NOMO-1 treated with DMSO at 0.1 percent for 48 hours (cell line): Measurements from ENCODE around the gene SUSD2.
"Not testable (repeated sequence)": the region's sequence is repeated elsewhere in the genome, so short reads cannot be mapped to it uniquely, and the experiment has no call there.

Source experiments
- DNase-seq: peaks from one replicate; lab custom pipeline; 2025; ENCODE audit not compliant: unreplicated experiment; lab: John Stamatoyannopoulos, UW

SUSD2 gene

DNA sequence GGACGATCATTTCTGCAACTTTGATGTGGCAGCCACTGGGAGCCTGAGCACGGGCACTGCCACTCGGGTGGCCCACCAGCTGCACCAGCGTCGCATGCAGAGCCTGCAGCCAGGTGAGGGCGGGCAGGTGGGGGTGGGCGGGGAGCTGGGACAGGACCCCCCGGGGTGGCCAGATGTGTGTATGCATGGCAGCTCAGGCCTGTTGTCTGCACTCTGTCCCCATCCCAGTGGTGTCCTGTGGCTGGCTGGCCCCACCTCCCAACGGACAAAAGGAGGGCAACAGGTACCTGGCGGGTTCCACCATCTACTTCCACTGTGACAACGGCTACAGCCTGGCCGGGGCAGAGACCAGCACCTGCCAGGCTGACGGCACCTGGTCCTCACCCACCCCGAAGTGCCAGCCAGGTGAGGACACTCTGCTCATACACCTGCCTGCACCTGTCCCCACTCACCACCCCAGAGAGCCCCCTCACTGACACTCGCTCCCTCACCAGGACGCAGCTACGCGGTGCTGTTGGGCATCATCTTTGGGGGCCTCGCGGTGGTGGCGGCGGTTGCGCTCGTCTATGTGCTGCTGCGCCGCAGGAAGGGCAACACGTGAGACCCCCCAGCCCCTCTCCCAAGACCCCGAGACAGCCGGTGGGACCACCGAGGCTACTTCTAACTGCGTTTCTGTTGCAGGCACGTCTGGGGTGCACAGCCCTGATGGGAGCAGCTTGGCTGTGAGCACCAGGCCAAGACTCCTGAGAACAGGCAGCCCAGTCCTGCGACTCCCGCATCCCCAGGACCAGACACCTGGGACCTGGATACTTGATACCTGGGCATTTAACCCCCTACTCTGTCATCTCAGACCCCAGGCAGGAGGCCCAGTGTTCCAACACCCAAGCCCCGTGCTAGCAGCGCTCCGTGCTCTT is 6.7 kb downstream of the SUSD2 start:
- DNase-seq: no peak

DNA sequence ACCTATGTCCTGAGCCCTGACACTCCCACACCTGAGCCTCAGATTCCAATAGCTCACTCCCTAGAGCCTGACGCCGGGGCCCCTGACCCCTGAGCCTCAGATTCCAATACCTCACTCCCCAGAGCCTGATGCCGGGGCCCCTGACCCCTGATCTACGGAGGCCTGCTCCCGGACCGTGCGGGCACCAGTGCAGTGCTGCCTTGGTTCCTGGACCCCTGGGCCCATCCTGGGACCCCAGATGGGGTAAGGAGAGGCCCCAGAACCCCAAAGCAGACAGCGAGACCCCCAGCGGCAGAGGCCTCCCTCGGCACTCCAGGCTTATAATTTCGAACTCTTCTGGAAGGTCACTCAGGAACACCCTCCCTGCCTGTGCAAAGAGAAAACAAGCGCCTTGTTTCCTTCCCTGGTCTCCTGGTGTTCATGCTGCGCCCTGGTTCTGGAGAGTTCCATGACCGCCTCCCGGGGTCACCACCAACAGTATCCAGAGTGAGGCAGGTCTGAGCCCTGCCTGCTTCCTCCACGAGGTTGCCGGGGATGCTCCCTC is 7.5 kb downstream of the SUSD2 start:
- DNase-seq: no peak

DNA sequence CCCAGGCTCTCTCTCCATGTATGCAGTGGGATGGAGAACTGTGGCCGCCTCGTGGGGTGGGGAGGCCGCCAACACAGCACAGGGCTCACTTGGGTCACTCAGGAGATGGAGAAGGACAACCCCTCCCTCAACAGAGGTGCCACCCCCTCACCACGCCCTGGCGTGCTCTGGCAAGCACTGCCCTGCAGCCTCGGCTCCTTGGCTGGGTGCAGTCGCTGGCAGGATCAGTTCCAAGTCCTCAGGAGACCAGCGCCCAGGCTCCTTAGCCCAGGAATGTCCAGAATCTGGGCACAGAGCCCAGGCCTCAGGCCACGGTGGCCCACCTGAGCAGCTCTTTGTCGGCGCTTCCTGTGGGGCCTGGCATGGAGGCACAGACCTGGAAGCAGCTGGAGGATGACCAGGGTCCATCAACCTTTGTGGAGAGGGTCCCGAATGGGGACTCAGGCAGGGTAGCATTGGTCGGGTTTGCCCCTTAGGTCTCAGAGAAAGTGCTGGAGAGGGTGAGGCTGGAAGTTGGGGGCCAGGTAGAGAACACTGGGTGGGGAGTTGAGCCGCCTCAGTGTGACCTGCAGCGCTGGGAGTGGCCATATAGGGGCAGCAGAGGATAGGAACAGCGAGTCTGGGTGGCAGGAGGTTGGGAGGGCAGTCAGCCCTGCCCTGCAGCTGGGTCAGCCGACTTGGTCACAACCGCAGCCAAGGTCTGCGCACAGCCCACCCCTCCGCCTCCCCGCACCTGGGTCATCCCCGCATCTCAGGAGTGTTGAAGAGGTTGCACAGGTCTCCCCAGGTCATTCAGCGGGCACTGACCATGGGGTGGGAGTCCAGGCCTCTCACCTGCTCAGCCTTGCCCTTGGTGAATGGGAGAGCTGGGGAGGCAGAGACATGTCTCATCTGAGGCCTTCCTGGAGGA is 8.2 kb downstream of the SUSD2 start:
- peak; percentile 59 for DNase-seq

DNA sequence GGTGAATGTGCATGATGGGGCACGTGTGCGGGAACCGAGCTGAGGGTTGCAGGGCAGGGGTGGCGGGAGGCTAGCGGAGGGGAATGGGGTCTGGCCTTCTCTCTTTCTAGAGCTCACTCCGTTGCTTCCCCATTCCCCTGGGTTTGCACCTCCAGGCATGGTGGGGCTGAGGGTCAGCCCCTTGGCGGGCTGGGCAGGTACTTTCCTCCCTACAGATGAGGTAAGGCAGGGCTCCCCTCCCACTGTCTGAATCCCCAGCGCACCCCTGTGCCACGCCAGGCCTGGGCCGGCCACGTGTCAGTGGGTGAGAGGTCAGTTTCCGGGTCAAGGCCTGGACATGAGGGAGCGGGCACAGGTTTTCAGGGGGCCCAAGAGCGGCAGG is 8.9 kb downstream of the SUSD2 start:
- no peak for DNase-seq

DNA sequence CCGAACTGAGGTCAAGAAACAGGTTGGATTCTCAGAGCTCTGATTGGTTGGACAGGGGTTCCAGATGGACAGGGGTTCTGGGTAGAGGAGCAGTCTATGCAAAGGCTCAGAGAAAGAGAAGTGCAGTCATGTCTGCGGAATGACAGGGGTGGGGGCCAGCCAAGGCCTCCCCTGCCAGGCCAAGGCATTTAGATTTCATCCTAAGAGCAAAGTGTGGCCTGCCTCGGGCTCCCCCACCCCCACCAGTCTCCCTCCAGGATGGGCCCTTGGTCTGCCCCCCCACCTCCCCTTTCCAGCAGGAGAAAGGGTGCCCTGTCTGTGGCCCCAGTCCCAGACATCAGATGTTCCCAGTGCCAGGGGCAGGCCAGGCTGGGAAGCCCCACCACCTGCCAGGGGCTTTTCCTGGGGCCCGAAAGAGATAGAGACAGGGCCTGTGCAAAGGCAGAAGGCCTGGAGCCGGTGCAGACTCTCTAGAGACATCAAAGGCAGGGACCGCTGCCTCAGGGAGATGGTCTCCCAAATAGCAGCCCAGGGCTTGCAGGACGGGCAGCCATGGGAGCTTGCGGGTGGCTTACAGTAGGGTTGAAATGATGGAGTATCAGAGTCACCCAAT is 9.4 kb downstream of the SUSD2 start:
- DNase-seq: no peak

DNA sequence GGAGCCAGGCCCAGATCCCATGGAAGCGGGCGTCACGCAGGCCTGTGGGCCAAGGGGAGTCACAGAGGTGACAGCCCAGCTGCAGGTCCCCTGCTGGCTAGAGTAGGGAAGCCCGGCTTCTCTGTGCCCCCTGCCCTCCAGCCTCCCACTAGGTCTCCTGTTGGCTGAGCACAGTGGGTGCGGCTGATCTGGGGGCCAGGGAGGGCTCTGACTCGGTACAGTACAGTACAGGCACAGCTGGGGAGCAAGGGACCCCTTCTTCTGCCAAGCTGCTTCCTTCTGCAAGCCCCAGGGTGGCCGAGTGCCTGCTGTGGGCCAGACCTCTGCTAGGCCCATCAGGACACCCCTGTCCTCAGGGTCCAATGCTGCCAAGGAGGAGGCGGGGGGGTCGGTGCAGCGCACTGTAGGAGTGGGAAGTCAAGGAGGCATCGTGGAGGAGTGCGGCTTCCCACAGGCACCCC is 10.1 kb downstream of the SUSD2 start:
- DNase-seq: no peak

DNA sequence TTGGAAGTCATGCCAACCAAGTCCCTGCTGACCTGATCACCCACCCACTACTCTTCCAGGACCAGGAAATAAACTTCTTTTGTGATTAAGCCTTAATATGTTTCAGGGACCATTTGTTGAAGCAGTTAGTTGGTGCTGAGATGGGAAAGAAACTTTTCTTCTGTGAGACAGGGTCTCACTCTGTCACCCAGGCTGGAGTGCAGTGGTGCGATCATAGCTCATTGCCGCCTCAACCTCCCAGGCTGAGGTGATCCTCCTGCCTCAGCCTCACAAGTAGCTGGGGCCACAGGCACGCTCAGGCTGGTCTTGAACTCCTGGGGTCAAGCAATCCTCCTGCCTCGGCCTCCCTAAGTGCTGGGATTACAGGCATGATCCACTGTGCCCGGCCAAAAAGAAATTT is 10.6 kb downstream of the SUSD2 start:
- DNase-seq: no peak

DNA sequence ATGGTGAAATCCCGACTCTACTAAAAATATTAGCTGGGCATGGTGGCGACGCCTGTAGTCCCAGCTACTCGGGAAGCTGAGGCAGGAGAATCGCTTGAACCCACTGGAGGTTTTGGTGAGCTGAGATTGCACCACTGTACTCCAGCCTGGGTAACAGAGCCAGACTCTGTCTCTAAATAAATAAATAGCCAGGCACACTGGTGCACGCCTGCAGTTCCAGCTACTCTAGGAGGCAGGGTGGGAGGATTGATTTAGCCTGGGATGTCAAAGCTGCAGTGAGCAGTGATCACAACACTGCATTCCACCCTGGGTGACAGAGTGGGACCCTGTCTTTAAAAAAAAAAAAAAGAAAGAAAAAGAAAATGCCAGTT is 17.4 kb downstream of the SUSD2 start:
- no peak for DNase-seq

DNA sequence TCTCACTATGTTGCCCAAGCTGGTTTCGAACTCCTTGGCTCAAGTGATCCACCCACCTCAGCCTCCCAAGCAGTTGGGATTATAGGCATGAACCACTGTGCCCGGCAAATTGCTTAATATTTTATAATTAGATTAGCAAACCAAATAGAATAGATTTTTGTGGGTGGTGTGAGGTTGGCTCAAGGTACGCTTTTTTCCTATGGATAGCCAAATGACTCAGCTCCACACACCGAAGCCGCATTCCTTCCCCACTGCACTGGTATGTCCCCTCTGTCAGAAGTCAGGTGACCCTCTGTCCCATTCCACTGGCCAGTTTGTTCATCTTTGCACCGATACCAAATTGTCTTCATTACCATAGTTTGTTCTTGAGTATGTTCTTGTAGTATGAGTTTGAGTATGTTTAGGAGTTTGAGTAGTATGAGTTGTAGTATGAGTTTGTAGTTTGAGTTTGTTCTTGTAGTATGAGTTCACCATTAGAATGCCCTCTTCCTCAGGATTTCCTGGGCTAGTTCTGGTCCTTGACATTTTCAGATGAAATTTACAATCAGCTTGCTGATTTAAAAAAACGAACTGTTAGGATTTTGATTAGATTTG is 19.4 kb downstream of the SUSD2 start:
- DNase-seq: no peak

DNA sequence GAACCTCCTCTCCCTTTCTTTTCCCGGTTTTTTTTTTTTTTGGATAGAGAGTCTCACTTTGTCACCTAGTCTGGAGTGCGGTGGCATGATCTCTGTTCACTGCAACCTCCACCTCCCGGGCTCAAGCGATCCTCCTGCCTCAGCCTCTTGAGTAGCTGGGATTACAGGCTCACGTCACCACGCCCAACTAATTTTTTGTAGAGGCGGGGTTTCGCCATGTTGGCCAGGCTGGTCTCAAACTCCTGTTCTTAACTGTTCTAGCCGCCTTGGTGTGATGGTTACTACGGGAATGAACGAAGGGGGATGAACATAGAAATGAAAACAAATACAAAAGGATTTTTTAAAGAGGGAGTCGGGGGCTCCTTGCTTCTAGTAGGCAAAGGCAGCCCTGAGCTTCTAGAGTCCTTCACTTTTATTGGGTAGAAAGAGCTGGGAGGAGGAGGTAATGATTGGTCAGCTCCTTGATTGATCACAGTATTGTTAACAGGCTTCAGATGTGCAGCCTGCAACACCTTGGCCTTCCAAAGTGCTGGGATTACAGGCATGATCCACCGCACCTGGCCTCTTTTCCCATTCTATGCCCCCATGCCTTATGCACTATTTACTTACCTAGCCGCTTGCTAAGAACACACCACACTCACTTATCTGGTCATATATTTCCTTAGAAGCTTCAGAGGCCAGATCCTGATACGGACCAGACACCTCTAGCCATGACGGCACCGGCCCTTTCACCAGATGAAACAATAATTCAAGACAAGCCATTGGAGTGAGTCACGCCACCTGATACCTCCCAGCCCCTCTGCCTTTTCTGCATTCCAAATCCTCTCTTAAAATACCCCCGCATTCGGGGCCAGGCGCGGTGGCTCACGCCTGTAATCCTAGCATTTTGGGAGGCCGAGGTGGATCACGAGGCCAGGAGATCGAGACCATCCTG is 20.7 kb downstream of the SUSD2 start:
- DNase-seq: no peak

DNA sequence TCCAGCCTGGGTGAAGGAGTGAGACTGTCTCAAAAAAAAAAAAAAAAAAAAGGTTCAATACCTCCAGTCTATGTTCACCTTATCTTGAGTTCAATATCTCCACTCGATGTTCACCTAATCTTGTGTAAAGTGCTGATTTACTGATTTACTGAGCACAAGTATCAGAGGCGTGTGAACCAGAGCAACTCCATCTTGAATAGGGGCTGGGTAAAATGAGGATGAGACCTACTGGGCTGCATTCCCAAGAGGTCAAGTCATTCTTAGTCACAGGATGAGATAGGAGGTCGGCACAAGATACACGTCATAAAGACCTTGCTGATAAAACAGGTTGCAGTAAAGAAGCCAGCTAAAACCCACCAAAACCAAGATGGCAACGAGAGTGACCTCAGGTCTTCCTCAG is 22.6 kb downstream of the SUSD2 start:
- not testable (repeated sequence) for DNase-seq

DNA sequence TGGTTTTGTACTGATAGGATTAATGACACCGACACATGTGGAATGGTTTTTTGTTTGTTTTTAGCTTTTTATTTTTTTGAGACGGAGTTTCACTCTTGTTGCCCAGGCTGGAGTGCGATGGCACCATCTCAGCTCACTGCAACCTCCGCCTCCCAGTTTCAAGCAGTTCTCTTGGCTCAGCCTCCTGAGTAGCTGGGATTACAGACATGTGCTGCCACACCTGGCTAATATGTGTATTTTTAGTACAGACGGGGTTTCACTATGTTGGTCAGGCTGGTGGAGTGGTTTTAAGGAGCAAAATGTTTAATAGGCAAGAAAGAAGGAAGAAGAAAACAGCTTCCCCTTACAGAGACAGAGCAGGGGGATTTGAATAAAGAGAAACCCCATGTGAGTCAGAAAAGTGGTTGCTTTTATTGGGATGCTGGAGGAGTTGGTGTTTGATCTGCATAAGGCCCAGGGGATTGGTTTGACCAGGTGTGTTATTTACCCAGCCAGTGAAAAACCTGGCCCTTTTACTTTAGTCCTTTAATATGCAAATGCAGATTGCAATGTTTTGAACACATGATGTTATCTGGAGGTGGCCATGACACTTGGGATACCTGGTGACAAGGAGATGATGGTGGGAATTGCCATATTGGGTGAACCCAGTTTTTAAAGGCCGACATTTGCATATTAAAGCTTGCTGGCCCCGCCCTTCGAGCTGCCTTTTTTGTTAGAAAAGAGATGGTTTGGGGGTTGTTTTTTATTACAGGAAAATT is 24.3 kb downstream of the SUSD2 start:
- peak; percentile 11 for DNase-seq

DNA sequence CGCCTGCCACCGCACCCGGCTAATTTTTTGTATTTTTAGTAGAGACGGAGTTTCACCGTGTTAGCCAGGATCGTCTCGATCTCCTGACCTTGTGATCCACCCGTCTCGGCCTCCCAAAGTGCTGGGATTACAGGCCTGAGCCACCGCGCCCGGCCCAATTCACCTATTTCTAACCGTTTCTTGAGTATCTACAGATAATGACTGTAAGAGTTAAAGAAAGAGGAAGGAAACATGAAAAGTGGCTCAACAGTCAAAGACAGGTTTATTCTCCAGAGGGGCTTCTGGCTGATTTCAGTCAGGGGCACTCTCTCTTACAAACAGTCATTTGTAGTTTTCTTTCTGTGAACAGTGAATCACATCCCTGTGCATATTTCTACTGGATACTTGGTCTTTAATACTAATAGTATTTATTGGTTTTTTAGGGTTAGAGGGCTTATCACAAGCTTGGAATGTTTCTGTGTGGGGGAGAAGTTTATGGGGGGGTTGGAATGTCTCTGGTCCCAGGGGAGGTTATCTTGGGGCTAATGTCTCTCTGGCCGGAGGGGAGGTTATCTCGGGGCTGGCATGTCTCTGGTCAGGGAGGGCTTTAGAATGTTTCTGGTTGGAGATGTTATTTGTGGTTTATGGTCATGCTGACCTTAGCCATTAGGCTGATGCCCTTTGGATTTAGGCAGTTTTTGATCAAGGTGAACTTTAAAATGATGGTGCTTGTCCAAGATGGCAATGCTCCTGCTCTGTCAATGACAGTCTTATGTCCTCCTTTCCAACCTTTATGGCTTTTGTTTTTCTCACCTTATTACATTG is 25.4 kb downstream of the SUSD2 start:
- DNase-seq: peak; percentile 73

DNA sequence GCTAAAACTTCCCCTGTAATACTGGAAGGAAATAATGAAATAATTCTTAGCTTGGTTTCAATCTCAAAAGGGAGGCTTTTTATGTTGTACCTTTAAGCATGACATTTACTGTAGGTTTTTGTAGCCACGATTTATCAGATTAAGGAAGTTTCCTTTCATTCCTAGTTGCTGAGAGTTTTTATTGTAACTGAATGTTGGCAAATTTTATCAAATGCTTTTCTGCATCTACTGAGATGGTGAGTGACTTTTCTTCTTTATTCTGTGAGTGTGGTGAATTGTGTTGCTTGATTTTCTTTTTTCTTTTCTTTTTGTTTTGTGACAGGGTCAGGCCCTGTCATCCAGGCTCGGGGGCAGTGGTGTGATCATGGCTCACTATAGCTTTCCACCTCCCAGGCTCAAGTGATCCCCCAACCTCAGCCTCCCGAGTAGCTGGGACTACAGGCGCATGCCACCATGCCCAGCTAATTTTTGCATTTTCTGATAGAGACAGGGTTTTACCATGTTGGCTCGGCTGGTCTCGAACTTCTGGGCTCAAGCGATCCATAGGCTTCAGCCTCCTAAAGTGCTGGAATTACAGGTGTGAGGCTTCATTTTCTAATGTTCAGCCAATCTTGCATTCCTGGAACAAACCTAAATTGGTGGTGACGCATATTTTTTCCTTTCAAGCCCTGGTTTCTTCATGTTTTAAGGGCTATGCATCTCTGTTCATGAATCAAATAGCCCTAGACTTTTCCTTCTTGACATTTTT is 26.2 kb downstream of the SUSD2 start:
- DNase-seq: no peak

DNA sequence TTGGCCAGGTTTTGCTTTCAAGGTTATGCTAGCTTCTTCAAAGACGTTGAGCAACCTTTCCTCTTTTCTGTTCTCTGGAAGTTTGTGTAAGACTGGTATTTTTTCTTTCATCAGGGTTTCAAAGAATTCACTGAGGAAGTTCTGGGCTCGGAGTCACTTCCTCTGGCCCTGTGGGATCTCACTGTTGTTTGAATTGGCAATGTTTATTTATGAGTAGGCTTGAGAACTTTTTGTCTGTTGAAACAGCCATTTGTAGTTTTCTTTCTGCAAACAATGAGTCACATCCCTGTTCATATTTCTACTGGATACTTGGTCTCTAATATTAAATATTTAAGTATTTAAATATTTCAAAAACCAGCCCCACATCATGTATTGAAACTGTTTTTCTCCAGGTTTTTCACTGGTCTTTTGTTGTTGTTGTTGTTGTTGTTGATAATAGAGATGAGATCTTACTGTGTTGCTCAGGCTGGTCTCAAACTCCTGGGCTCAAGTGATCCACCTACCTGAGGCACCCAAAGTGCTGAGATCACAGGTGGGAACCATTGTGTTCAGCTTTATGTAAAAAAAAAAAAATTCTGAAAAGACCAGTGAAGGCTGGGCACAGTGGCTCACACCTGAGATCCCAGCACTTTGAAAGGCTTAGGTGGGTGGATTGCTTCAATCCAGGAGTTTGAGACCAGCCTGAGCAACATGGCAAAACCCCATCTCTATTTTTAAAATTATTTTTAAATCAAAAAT is 26.9 kb downstream of the SUSD2 start:
- DNase-seq: peak; percentile 82

DNA sequence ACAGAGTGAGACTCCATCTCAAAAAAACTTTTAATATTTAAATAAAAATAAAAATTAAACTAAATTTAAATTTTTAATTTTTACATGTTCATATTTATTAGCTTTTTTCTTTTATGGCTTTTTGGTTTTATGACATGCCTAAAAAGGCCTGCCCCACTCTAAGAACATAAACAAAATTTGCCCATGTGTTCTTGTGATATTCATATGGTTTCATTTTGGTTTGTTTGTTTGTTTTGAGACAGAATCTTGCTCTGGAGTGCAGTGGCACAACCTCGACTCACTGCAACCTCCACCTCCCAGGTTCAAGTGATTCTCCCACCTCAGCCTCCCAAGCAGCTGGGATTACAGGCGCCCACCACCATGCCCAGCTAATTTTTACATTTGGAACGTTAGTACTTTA is 27.7 kb downstream of the SUSD2 start:
- no peak for DNase-seq

DNA sequence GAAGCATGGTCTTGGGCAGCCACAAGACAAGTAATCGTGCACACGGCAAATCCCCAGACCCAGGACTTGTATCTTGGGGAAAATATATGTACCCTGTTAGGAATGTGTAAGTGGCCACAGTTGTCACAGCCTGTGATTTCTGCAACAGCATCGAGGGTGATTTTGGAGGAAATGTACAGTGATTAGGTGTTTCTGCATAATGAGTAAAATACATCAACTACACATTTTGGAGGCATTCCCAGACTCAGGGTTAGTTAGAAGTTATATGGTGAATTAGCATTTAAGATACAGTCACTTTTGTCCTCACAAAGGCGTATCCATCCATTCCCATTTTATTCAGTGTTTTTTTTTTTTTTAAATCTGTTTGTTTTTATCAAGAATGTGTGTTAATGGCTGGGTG is 28.4 kb downstream of the SUSD2 start:
- DNase-seq: no peak
